Measurements from ENCODE around the gene GPR162. TPM values are rescaled to one million over a fixed set of nuclear protein-coding genes. Genes with fewer than 3 reads are reported as not detected.

The GPR162 gene
- total RNA-seq, 1 donor: 1.4 TPM

GRCh38 chr12:6777386-6777785 lies 44.2 kb upstream of the GPR162 start:
- Histone ChIP-seq H3K79me2 (ENCODE audit: insufficient read depth, low read length) (no peaks in the 10 kb centered on the region), H3K27ac (ENCODE audit: low read depth, low read length) (no peak overlapping the region)
- TF ChIP-seq CTCF (IDR thresholded peaks at IDR 0.05; ENCODE audit: extremely low read depth, low read depth, low read length): no peak

GRCh38 chr12:6778217-6778573 lies 43.4 kb upstream of the GPR162 start:
- Histone ChIP-seq H3K4me2 (ENCODE audit: insufficient read depth, low read length) (peak overlapping the region; percentile 66), H3K4me1 (ENCODE audit: insufficient read depth, low read length) (peaks cover 6% of the 10 kb centered on the region), H3K79me2 (ENCODE audit: insufficient read depth, low read length) (no peaks in the 10 kb centered on the region), H2AFZ (ENCODE audit: low read length) (peak overlapping the region; percentile 21), H3K27ac (ENCODE audit: low read depth, low read length) (no peak overlapping the region), H4K20me1 (ENCODE audit: insufficient read depth, low read length) (no peaks in the 10 kb centered on the region), H3K9me3 (ENCODE audit: low read depth, low read length) (no peaks in the 10 kb centered on the region), H3K27me3 (ENCODE audit: insufficient read depth, low read length) (no peaks in the 10 kb centered on the region), H3K36me3 (ENCODE audit: insufficient read depth, low read length) (no peaks in the 10 kb centered on the region), H3K4me3 (ENCODE audit: insufficient read depth, low read length) (peak overlapping the region; percentile 67)
- no peak for TF ChIP-seq CTCF (IDR thresholded peaks at IDR 0.05; ENCODE audit: extremely low read depth, low read depth, low read length)
- peak; percentile 90 for DNase-seq (ENCODE audit: insufficient read length, low spot score, missing footprints)

More at GRCh38 chr12:6777386-6777785, 44.2 kb upstream of the GPR162 start:
- no peaks in the 10 kb centered on the region for H4K20me1 ChIP-seq (ENCODE audit: insufficient read depth, low read length)
- no peaks in the 10 kb centered on the region for H3K27me3 ChIP-seq (ENCODE audit: insufficient read depth, low read length)
- no peaks in the 10 kb centered on the region for H3K9me3 ChIP-seq (ENCODE audit: low read depth, low read length)
- no peak overlapping the region for H3K4me3 ChIP-seq (ENCODE audit: insufficient read depth, low read length)
- no peak overlapping the region for H2AFZ ChIP-seq (ENCODE audit: low read length)
- no peaks in the 10 kb centered on the region for H3K36me3 ChIP-seq (ENCODE audit: insufficient read depth, low read length)
- no peak overlapping the region for H3K4me2 ChIP-seq (ENCODE audit: insufficient read depth, low read length)
- peak; percentile 59 for DNase-seq (ENCODE audit: insufficient read length, low spot score, missing footprints)
- H3K4me1 ChIP-seq (ENCODE audit: insufficient read depth, low read length): peaks cover 6% of the 10 kb centered on the region

- H3K4me3 ChIP-seq (ENCODE audit: insufficient read depth, low read length): peak overlapping the region; percentile 67
- peak; percentile 99 for DNase-seq (ENCODE audit: insufficient read length, low spot score, missing footprints)
- H3K79me2 ChIP-seq (ENCODE audit: insufficient read depth, low read length): no peaks in the 10 kb centered on the region
- no peaks in the 10 kb centered on the region for H3K9me3 ChIP-seq (ENCODE audit: low read depth, low read length)
- H3K4me2 ChIP-seq (ENCODE audit: insufficient read depth, low read length): peak overlapping the region; percentile 66
- H2AFZ ChIP-seq (ENCODE audit: low read length): peak overlapping the region; percentile 37
- no peaks in the 10 kb centered on the region for H3K27me3 ChIP-seq (ENCODE audit: insufficient read depth, low read length)
- H3K4me1 ChIP-seq (ENCODE audit: insufficient read depth, low read length): peaks cover 6% of the 10 kb centered on the region
- no peaks in the 10 kb centered on the region for H3K36me3 ChIP-seq (ENCODE audit: insufficient read depth, low read length)
- peak; percentile 90 for TF ChIP-seq CTCF (IDR thresholded peaks at IDR 0.05; ENCODE audit: extremely low read depth, low read depth, low read length)
- H4K20me1 ChIP-seq (ENCODE audit: insufficient read depth, low read length): no peaks in the 10 kb centered on the region
- no peak overlapping the region for H3K27ac ChIP-seq (ENCODE audit: low read depth, low read length)
Observed at GRCh38 chr12:6778574-6779550, 42.8 kb upstream of the GPR162 start.

GRCh38 chr12:6779708-6780432 lies 41.8 kb upstream of the GPR162 start:
- H3K4me2 ChIP-seq (ENCODE audit: insufficient read depth, low read length): no peak overlapping the region
- DNase-seq (ENCODE audit: insufficient read length, low spot score, missing footprints): peak; percentile 43
- no peak for TF ChIP-seq CTCF (IDR thresholded peaks at IDR 0.05; ENCODE audit: extremely low read depth, low read depth, low read length)

More at GRCh38 chr12:6779708-6780432, 41.8 kb upstream of the GPR162 start:
- Histone ChIP-seq H3K79me2 (ENCODE audit: insufficient read depth, low read length) (no peaks in the 10 kb centered on the region), H3K27ac (ENCODE audit: low read depth, low read length) (no peak overlapping the region), H3K36me3 (ENCODE audit: insufficient read depth, low read length) (no peaks in the 10 kb centered on the region), H2AFZ (ENCODE audit: low read length) (no peak overlapping the region), H3K4me3 (ENCODE audit: insufficient read depth, low read length) (no peak overlapping the region), H3K27me3 (ENCODE audit: insufficient read depth, low read length) (no peaks in the 10 kb centered on the region), H3K4me1 (ENCODE audit: insufficient read depth, low read length) (peaks cover 10% of the 10 kb centered on the region), H3K9me3 (ENCODE audit: low read depth, low read length) (no peaks in the 10 kb centered on the region), H4K20me1 (ENCODE audit: insufficient read depth, low read length) (no peaks in the 10 kb centered on the region)
